H9 (cell line): Measurements from ENCODE around the gene NSFL1C. TPM values are rescaled to one million over a fixed set of nuclear protein-coding genes. Genes with fewer than 3 reads are reported as not detected.

Experiments used
- DNase-seq: peaks from one replicate; pipeline ENCODE4 v3.0.0-alpha.2; 2017
- H2AFZ ChIP-seq: one replicate; pipeline ENCODE4 v1.6.1; 2013; ENCODE audit warnings: mild to moderate bottlenecking, low read length, control low read depth, moderate library complexity
- H2AK5ac ChIP-seq: 2 replicates; pipeline ENCODE4 v1.6.1; 2013; ENCODE audit warnings: low read length, control low read depth, mixed read lengths; ENCODE audit not compliant: insufficient read length
- H2BK120ac ChIP-seq: one replicate; pipeline ENCODE4 v1.6.1; 2013; ENCODE audit warnings: low read depth, mild to moderate bottlenecking, low read length, control low read depth, inconsistent platforms; ENCODE audit not compliant: poor library complexity, severe bottlenecking
- H2BK12ac ChIP-seq: 2 replicates; pipeline ENCODE4 v1.6.1; 2013; ENCODE audit warnings: low read length, control low read depth, mixed read lengths, low read depth; ENCODE audit not compliant: insufficient read length
- H2BK15ac ChIP-seq: 2 replicates; pipeline ENCODE4 v1.6.1; 2013; ENCODE audit warnings: low read depth, low read length, control low read depth
- H2BK20ac ChIP-seq: one replicate; pipeline ENCODE4 v1.6.1; 2013; ENCODE audit warnings: low read depth, mild to moderate bottlenecking, low read length, control low read depth, inconsistent platforms; ENCODE audit not compliant: poor library complexity, severe bottlenecking
- H2BK5ac ChIP-seq: 2 replicates; pipeline ENCODE4 v1.6.1; 2013; ENCODE audit warnings: low read length, control low read depth, mixed read lengths; ENCODE audit not compliant: insufficient read length
- H3K14ac ChIP-seq: 2 replicates; pipeline ENCODE4 v1.6.1; 2013; ENCODE audit warnings: low read length, control low read depth; ENCODE audit not compliant: insufficient read depth
- H3K18ac ChIP-seq: 2 replicates; pipeline ENCODE4 v1.6.1; 2013; ENCODE audit warnings: low read depth, mild to moderate bottlenecking, mixed read lengths, low read length, control low read depth; ENCODE audit not compliant: insufficient read length
- H3K23ac ChIP-seq: 2 replicates; pipeline ENCODE4 v1.6.1; 2013; ENCODE audit warnings: low read length, control low read depth, mixed read lengths, low read depth; ENCODE audit not compliant: insufficient read length
- H3K23me2 ChIP-seq: 2 replicates; pipeline ENCODE4 v1.6.1; 2013; ENCODE audit warnings: low read depth, mild to moderate bottlenecking, mixed read lengths, low read length, control low read depth; ENCODE audit not compliant: insufficient read length, poor library complexity, severe bottlenecking
- H3K27ac ChIP-seq: 2 replicates; pipeline ENCODE4 v1.5.1; 2013; ENCODE audit warnings: low read length, control low read depth, mixed read lengths, low read depth; ENCODE audit not compliant: insufficient read length
- H3K27me3 ChIP-seq: 2 replicates; pipeline ENCODE4 v1.6.1; 2013; ENCODE audit warnings: low read length, control low read depth, inconsistent platforms; ENCODE audit not compliant: insufficient read depth
- H3K4ac ChIP-seq: 2 replicates; pipeline ENCODE4 v1.6.1; 2013; ENCODE audit warnings: low read depth, mild to moderate bottlenecking, control low read depth, inconsistent platforms, low read length, moderate library complexity
- H3K4me1 ChIP-seq: 2 replicates; pipeline ENCODE4 v1.6.1; 2013; ENCODE audit warnings: low read length, control low read depth, inconsistent platforms; ENCODE audit not compliant: insufficient read depth
- H3K4me2 ChIP-seq: 2 replicates; pipeline ENCODE4 v1.6.1; 2013; ENCODE audit warnings: low read length, control low read depth, mixed read lengths; ENCODE audit not compliant: insufficient read length, insufficient read depth
- H3K56ac ChIP-seq: 2 replicates; pipeline ENCODE4 v1.6.1; 2013; ENCODE audit warnings: low read depth, mild to moderate bottlenecking, mixed read lengths, low read length, control low read depth; ENCODE audit not compliant: insufficient read length
- H3K79me1 ChIP-seq: 2 replicates; pipeline ENCODE4 v1.6.1; 2013; ENCODE audit warnings: low read depth, mild to moderate bottlenecking, moderate library complexity, low read length, control low read depth, inconsistent platforms; ENCODE audit not compliant: insufficient read depth, poor library complexity, severe bottlenecking
- H3K79me2 ChIP-seq: 2 replicates; pipeline ENCODE4 v1.6.1; 2013; ENCODE audit warnings: low read length, control low read depth, inconsistent platforms; ENCODE audit not compliant: insufficient read depth
- H3K9ac ChIP-seq: 2 replicates; pipeline ENCODE4 v1.6.1; 2013; ENCODE audit warnings: low read length, control low read depth, mixed read lengths; ENCODE audit not compliant: insufficient read length; ENCODE audit errors: extremely low read depth
- H3K9me3 ChIP-seq: one replicate; pipeline ENCODE4 v1.6.1; 2013; ENCODE audit warnings: low read depth, low read length, inconsistent platforms; ENCODE audit not compliant: control insufficient read depth
- H3T11ph ChIP-seq: one replicate; pipeline ENCODE4 v1.6.1; 2013; ENCODE audit warnings: mild to moderate bottlenecking, low read length, control low read depth, inconsistent platforms
- H4K20me1 ChIP-seq: one replicate; pipeline ENCODE4 v1.6.1; 2013; ENCODE audit not compliant: control insufficient read depth, insufficient read length, insufficient read depth
- H4K5ac ChIP-seq: 2 replicates; pipeline ENCODE4 v1.6.1; 2013; ENCODE audit warnings: low read depth, mild to moderate bottlenecking, mixed read lengths, low read length, control low read depth; ENCODE audit not compliant: insufficient read length
- H4K8ac ChIP-seq: replicated peaks from 2 replicates; pipeline ENCODE4 v1.6.1; 2013; ENCODE audit warnings: low read length, control low read depth, mixed read lengths, low read depth; ENCODE audit not compliant: insufficient read length
- H4K91ac ChIP-seq: 2 replicates; pipeline ENCODE4 v1.6.1; 2013; ENCODE audit warnings: low read depth, mild to moderate bottlenecking, moderate library complexity, mixed read lengths, low read length, control low read depth; ENCODE audit not compliant: insufficient read length
- H3K27ac Mint-ChIP-seq, 3 experiments: 2 replicates in 2 of 3; 3 replicates in 1 of 3; pipeline ENCODE4 v1.8.0; 2020 to 2021; ENCODE audit warnings: mixed read lengths in 3 of 3, mild to moderate bottlenecking in 1 of 3, moderate library complexity in 1 of 3
- H3K27me3 Mint-ChIP-seq: 2 replicates; pipeline ENCODE4 v1.8.0; 2021; ENCODE audit warnings: low read depth, mild to moderate bottlenecking, moderate library complexity, mixed read lengths
- H3K36me3 Mint-ChIP-seq, 3 experiments: 2 replicates in 2 of 3; 3 replicates in 1 of 3; pipeline ENCODE4 v1.8.0; 2020 to 2021; ENCODE audit warnings: low read depth in 3 of 3, mixed read lengths in 3 of 3; ENCODE audit not compliant: insufficient read depth in 1 of 3
- H3K4me1 Mint-ChIP-seq, 2 experiments: 2 replicates each; pipeline ENCODE4 v1.8.0; 2020; ENCODE audit warnings: mixed read lengths in 2 of 2
- H3K4me3 Mint-ChIP-seq, 2 experiments: 2 replicates in 1 of 2; 3 replicates in 1 of 2; pipeline ENCODE4 v1.8.0; 2020 to 2021; ENCODE audit warnings: mild to moderate bottlenecking in 2 of 2, mixed read lengths in 2 of 2, moderate library complexity in 1 of 2
- H3K9me3 Mint-ChIP-seq, 2 experiments: 2 replicates in 1 of 2; 3 replicates in 1 of 2; pipeline ENCODE4 v1.8.0; 2020; ENCODE audit warnings: mild to moderate bottlenecking in 2 of 2, mixed read lengths in 2 of 2, moderate library complexity in 1 of 2
- WGBS: extraction: QIAGEN DNeasy Blood & Tissue Kit; methylation state at CpG from one replicate; pipeline ENCODE4 v1.1.7; 2013; ENCODE audit warnings: missing lambda C conversion rate, low lambda C conversion rate, mixed read lengths; ENCODE audit not compliant: insufficient read length; ENCODE audit errors: extremely low coverage; 5-methylcytosine and 5-hydroxymethylcytosine counted together
- total RNA-seq: library from RNA; stranded (reverse); gene quantifications from 2 replicates; pipeline ENCODE4 v1.2.1, GENCODE V29; 2021
- TF ChIP-seq, protein P1 (sequence below): fragments of 200-600 bp; sonication (generic); conservative IDR thresholded peaks from 3 replicates; pipeline ENCODE4 v1.8.0; 2021; ENCODE audit warnings: antibody characterized with exemption, mild to moderate bottlenecking

Gene NSFL1C
- total RNA-seq, 1 experiment from 2014 or later: 81.8 TPM

- no peak overlapping the region for H3K56ac ChIP-seq
- no peak overlapping the region for H3K14ac ChIP-seq
- no peaks in the 10 kb centered on the region for H3K23me2 ChIP-seq
- no peaks in the 10 kb centered on the region for H3K4me1 ChIP-seq
- no peak overlapping the region for H3K4me2 ChIP-seq
- peaks cover 55% of the 10 kb centered on the region for H3K27me3 Mint-ChIP-seq
- WGBS: no CpG with 5 or more reads among the region's 5 CpGs
- no peak overlapping the region for H3K4ac ChIP-seq
- no peaks in the 10 kb centered on the region for H3K79me2 ChIP-seq
- no peaks in the 10 kb centered on the region for H4K20me1 ChIP-seq
- TF ChIP-seq, protein P1, sequence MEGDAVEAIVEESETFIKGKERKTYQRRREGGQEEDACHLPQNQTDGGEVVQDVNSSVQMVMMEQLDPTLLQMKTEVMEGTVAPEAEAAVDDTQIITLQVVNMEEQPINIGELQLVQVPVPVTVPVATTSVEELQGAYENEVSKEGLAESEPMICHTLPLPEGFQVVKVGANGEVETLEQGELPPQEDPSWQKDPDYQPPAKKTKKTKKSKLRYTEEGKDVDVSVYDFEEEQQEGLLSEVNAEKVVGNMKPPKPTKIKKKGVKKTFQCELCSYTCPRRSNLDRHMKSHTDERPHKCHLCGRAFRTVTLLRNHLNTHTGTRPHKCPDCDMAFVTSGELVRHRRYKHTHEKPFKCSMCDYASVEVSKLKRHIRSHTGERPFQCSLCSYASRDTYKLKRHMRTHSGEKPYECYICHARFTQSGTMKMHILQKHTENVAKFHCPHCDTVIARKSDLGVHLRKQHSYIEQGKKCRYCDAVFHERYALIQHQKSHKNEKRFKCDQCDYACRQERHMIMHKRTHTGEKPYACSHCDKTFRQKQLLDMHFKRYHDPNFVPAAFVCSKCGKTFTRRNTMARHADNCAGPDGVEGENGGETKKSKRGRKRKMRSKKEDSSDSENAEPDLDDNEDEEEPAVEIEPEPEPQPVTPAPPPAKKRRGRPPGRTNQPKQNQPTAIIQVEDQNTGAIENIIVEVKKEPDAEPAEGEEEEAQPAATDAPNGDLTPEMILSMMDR: no peak
- H3K27ac Mint-ChIP-seq: no peak overlapping the region
- no peaks in the 10 kb centered on the region for H3K9me3 Mint-ChIP-seq
- H2AK5ac ChIP-seq: no peak overlapping the region
- no peak overlapping the region for H2BK12ac ChIP-seq
- H3K23ac ChIP-seq: no peak overlapping the region
- no peak overlapping the region for H3K18ac ChIP-seq
- H2AFZ ChIP-seq: no peak overlapping the region
- no peak overlapping the region for H2BK5ac ChIP-seq
- no peak overlapping the region for H3K9ac ChIP-seq
- H3K4me3 Mint-ChIP-seq: no peak overlapping the region
- no peak overlapping the region for H4K5ac ChIP-seq
- H3K9me3 ChIP-seq: no peaks in the 10 kb centered on the region
- no peak overlapping the region for H2BK15ac ChIP-seq
- no peak overlapping the region for H2BK20ac ChIP-seq
- no peak overlapping the region for H2BK120ac ChIP-seq
- H3K4me1 Mint-ChIP-seq: no peaks in the 10 kb centered on the region
- H3K36me3 Mint-ChIP-seq: no peaks in the 10 kb centered on the region
- H3K27ac ChIP-seq: no peak overlapping the region
- DNase-seq: no peak
- H4K8ac ChIP-seq: no peak overlapping the region
- no peak overlapping the region for H3T11ph ChIP-seq
- H3K27me3 ChIP-seq: no peaks in the 10 kb centered on the region
- H3K79me1 ChIP-seq: no peaks in the 10 kb centered on the region
- no peak overlapping the region for H4K91ac ChIP-seq
Observed at GRCh38 chr20:1484438-1485116, 17.9 kb upstream of the NSFL1C start.
